Measurements from ENCODE around the gene SLC7A8.

DNA sequence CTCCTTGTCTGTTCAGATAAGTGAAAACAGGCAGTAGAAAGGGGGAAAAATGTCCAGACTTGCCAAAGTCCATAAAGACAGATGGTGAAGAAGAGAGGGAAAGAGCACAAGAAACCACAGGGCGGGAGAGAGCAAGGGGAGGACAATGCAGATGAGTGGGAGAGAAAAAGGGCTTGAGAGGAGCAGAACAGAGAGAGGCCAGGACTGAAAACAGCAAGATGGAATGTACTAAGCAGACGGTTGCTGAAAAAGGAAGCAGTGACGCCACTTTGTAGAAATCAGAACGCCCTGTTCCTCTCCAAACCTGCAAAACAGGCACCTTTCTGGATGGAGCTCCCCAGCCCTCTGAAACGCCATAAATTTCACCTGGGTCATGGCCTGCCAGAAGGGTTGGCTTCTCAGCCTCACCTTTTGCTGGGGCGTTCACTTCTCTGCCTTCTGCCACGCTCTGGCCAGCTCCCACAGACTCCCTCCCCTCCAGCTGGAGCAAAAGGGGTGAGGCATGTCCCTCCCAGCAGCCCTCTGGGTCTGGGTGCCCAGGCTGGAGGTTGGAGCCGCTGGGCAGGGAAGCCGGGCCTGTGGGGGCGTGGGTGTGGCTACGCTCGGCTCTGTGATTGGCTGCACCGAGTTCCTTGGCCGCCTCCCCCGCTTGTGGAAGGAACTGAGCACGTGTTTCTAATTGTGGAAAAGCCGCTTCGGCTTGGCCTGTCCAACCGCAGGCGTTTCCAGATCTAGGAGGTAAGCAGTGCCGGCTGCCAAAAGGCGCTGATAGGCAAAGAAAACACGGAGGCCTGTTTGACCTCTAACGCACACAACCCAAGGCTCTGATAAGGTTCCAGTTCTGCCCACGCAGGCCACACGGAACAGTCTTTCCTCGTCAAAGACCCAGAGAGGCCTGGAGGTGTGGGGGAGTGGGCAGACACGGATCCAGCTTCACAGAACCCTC is 29.3 kb downstream of the SLC7A8 start:
- TF ChIP-seq, protein P1, sequence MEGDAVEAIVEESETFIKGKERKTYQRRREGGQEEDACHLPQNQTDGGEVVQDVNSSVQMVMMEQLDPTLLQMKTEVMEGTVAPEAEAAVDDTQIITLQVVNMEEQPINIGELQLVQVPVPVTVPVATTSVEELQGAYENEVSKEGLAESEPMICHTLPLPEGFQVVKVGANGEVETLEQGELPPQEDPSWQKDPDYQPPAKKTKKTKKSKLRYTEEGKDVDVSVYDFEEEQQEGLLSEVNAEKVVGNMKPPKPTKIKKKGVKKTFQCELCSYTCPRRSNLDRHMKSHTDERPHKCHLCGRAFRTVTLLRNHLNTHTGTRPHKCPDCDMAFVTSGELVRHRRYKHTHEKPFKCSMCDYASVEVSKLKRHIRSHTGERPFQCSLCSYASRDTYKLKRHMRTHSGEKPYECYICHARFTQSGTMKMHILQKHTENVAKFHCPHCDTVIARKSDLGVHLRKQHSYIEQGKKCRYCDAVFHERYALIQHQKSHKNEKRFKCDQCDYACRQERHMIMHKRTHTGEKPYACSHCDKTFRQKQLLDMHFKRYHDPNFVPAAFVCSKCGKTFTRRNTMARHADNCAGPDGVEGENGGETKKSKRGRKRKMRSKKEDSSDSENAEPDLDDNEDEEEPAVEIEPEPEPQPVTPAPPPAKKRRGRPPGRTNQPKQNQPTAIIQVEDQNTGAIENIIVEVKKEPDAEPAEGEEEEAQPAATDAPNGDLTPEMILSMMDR (IDR thresholded peaks at IDR 0.05; ENCODE audit: borderline replicate concordance, extremely low read depth, low read length, poor library complexity, severe bottlenecking), result no peak
- TF ChIP-seq EZH2 (IDR thresholded peaks at IDR 0.05; ENCODE audit: borderline replicate concordance, low read depth, low read length, severe bottlenecking), result no peak

Measured in DND-41 (cell line).